OCI-LY7 (cell line): ENCODE measurements around the gene LCNL1.

Experiments
- EZH2phosphoT487 ChIP-seq: fragments of 200-600 bp; sonication (generic); IDR thresholded peaks from 2 replicates; pipeline ENCODE4 v1.6.1; 2018; ENCODE audit warnings: low read depth, borderline replicate concordance, mild to moderate bottlenecking, mixed run types, antibody characterized with exemption, low read length, moderate library complexity, mixed read lengths
- TF ChIP-seq, protein P1 (sequence below): fragments of 200-600 bp; sonication (generic); conservative IDR thresholded peaks from 2 replicates; pipeline ENCODE4 v1.5.1; 2014; ENCODE audit warnings: mild to moderate bottlenecking, antibody characterized with exemption, low read length, moderate library complexity, mixed read lengths

DNA sequence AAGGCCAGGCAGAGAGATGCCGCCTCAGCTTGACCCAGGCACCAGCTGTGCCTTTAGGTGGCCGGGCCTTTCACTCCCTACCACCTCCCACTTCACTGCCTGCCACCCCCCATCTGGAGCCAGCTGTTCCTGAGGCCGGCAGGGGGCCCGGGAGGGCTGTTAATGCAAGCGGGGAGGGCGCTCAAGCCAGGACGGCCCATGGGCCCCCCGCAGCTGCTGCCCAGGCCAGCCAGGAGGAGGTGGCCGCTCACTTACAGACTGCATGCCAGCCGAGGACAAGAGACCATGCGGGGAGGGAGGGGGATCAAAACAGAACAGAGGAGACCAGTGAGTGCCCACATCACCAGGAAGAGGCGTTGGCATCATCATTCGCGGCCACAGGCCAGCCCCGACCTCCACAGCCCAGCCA is 40.8 kb downstream of the LCNL1 start:
- TF ChIP-seq, protein P1, sequence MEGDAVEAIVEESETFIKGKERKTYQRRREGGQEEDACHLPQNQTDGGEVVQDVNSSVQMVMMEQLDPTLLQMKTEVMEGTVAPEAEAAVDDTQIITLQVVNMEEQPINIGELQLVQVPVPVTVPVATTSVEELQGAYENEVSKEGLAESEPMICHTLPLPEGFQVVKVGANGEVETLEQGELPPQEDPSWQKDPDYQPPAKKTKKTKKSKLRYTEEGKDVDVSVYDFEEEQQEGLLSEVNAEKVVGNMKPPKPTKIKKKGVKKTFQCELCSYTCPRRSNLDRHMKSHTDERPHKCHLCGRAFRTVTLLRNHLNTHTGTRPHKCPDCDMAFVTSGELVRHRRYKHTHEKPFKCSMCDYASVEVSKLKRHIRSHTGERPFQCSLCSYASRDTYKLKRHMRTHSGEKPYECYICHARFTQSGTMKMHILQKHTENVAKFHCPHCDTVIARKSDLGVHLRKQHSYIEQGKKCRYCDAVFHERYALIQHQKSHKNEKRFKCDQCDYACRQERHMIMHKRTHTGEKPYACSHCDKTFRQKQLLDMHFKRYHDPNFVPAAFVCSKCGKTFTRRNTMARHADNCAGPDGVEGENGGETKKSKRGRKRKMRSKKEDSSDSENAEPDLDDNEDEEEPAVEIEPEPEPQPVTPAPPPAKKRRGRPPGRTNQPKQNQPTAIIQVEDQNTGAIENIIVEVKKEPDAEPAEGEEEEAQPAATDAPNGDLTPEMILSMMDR: no peak
- TF ChIP-seq EZH2phosphoT487: no peak
